ENCODE results near the gene TAF6.

Gene TAF6

GRCh38 chr7:100059251-100059739 lies 59.9 kb downstream of the TAF6 start:
- Histone ChIP-seq H3K36me3 (ENCODE audit: low read depth) (peaks cover 52% of the 10 kb centered on the region), H3K27ac (ENCODE audit: poor library complexity, severe bottlenecking) (no peak overlapping the region), H3K9me3 (ENCODE audit: severe bottlenecking) (no peaks in the 10 kb centered on the region), H3K27me3 (ENCODE audit: insufficient read depth, poor library complexity, severe bottlenecking) (no peaks in the 10 kb centered on the region), H3K4me3 (ENCODE audit: severe bottlenecking) (no peak overlapping the region), H3K4me1 (ENCODE audit: insufficient read depth, poor library complexity, severe bottlenecking) (no peaks in the 10 kb centered on the region)
- ATAC-seq (ENCODE audit: low read depth): no peak
- DNase-seq (ENCODE audit: low spot score): no peak
- no peak for TF ChIP-seq CTCF (IDR thresholded peaks at IDR 0.05; ENCODE audit: poor library complexity, severe bottlenecking)
